ENCODE measurements around the gene PLPPR1. TPM values are rescaled to one million over a fixed set of nuclear protein-coding genes. Genes with fewer than 3 reads are reported as not detected.
"Not testable (repeated sequence)": the region's sequence is repeated elsewhere in the genome, so short reads cannot be mapped to it uniquely, and the experiment has no call there.

The PLPPR1 gene
- total RNA-seq, 4 donors from 2014 or later = 0.41 TPM; not detected in 3

GRCh38 chr9:101324245-101324804 is 295.8 kb downstream of the PLPPR1 start:
- H3K27ac ChIP-seq = no peak overlapping the region
- TF ChIP-seq CTCF (IDR thresholded peaks at IDR 0.05) (no peak), POLR2A (IDR thresholded peaks at IDR 0.05) (no peak)
- no peaks in the 10 kb centered on the region for H3K27me3 ChIP-seq
- intact Hi-C loops (cut with DNase I; ENCODE audit: low total_unique reads) = no loop called here
- no peaks in the 10 kb centered on the region for H3K9me3 ChIP-seq
- no peak for DNase-seq
- no peaks in the 10 kb centered on the region for H3K4me1 ChIP-seq
- no peak overlapping the region for H3K4me3 ChIP-seq
- no peaks in the 10 kb centered on the region for H3K36me3 ChIP-seq

GRCh38 chr9:101325053-101325452 is 296.5 kb downstream of the PLPPR1 start:
- intact Hi-C loops (cut with DNase I; ENCODE audit: low total_unique reads) = no loop called here
- no peak for TF ChIP-seq POLR2A (IDR thresholded peaks at IDR 0.05)
- no peak for TF ChIP-seq CTCF (IDR thresholded peaks at IDR 0.05)
- Histone ChIP-seq H3K4me1 (no peaks in the 10 kb centered on the region), H3K4me3 (no peak overlapping the region), H3K36me3 (no peaks in the 10 kb centered on the region), H3K27ac (no peak overlapping the region), H3K9me3 (no peaks in the 10 kb centered on the region), H3K27me3 (no peaks in the 10 kb centered on the region)
- DNase-seq = no peak

- Histone ChIP-seq H3K4me1 (no peaks in the 10 kb centered on the region), H3K36me3 (no peaks in the 10 kb centered on the region), H3K27ac (no peak overlapping the region), H3K9me3 (no peaks in the 10 kb centered on the region), H3K4me3 (no peak overlapping the region), H3K27me3 (no peaks in the 10 kb centered on the region)
- DNase-seq = no peak
- intact Hi-C loops (cut with DNase I; ENCODE audit: low total_unique reads) = no loop called here
- TF ChIP-seq CTCF (IDR thresholded peaks at IDR 0.05) (no peak), POLR2A (IDR thresholded peaks at IDR 0.05) (no peak)
Measured at GRCh38 chr9:101326035-101326434, 297.5 kb downstream of the PLPPR1 start.

GRCh38 chr9:101326501-101326900 is 298.0 kb downstream of the PLPPR1 start:
- no peaks in the 10 kb centered on the region for H3K36me3 ChIP-seq
- H3K4me3 ChIP-seq = no peak overlapping the region
- H3K4me1 ChIP-seq = no peaks in the 10 kb centered on the region
- no peaks in the 10 kb centered on the region for H3K27me3 ChIP-seq
- H3K27ac ChIP-seq = no peak overlapping the region
- no peak for TF ChIP-seq CTCF (IDR thresholded peaks at IDR 0.05)
- TF ChIP-seq POLR2A (IDR thresholded peaks at IDR 0.05) = no peak
- no peaks in the 10 kb centered on the region for H3K9me3 ChIP-seq
- DNase-seq = no peak
- intact Hi-C loops (cut with DNase I; ENCODE audit: low total_unique reads) = no loop called here

- intact Hi-C loops (cut with DNase I; ENCODE audit: low total_unique reads); H3K4me1 ChIP-seq; H3K27ac ChIP-seq: not testable (repeated sequence)
Measured at GRCh38 chr9:101327422-101327909, 298.9 kb downstream of the PLPPR1 start.

GRCh38 chr9:101332362-101332761 is 303.8 kb downstream of the PLPPR1 start:
- intact Hi-C loops (cut with DNase I; ENCODE audit: low total_unique reads) = no loop called here
- no peaks in the 10 kb centered on the region for H3K36me3 ChIP-seq
- H3K27ac ChIP-seq = no peak overlapping the region
- no peaks in the 10 kb centered on the region for H3K27me3 ChIP-seq
- H3K9me3 ChIP-seq = no peaks in the 10 kb centered on the region
- no peak overlapping the region for H3K4me3 ChIP-seq
- no peak for DNase-seq
- no peaks in the 10 kb centered on the region for H3K4me1 ChIP-seq
- no peak for TF ChIP-seq CTCF (IDR thresholded peaks at IDR 0.05)
- no peak for TF ChIP-seq POLR2A (IDR thresholded peaks at IDR 0.05)

More at GRCh38 chr9:101327422-101327909, 298.9 kb downstream of the PLPPR1 start:
- H3K36me3 ChIP-seq, H3K9me3 ChIP-seq, H3K27me3 ChIP-seq, DNase-seq, H3K4me3 ChIP-seq: not testable (repeated sequence)
